HFF-Myc (cell line): Measurements from ENCODE around the gene DNAJC10.
"Not testable (repeated sequence)": the region's sequence is repeated elsewhere in the genome, so short reads cannot be mapped to it uniquely, and the experiment has no call there.

Source experiments
- DNase-seq: peaks from one replicate; pipeline ENCODE4 v3.0.0-alpha.2; 2011; ENCODE audit warnings: low read depth; ENCODE audit errors: extremely low read depth
- H3K4me3 ChIP-seq: replicated peaks from 2 replicates; pipeline ENCODE4 v1.5.1; 2011; ENCODE audit warnings: low read depth, mild to moderate bottlenecking, control low read depth, low read length
- TF ChIP-seq, protein P1 (sequence below): IDR thresholded peaks from 2 replicates; pipeline ENCODE4 v1.5.1; 2012; ENCODE audit warnings: mild to moderate bottlenecking, low read depth, low read length, control low read depth; ENCODE audit errors: missing control alignments

The DNAJC10 gene

DNA sequence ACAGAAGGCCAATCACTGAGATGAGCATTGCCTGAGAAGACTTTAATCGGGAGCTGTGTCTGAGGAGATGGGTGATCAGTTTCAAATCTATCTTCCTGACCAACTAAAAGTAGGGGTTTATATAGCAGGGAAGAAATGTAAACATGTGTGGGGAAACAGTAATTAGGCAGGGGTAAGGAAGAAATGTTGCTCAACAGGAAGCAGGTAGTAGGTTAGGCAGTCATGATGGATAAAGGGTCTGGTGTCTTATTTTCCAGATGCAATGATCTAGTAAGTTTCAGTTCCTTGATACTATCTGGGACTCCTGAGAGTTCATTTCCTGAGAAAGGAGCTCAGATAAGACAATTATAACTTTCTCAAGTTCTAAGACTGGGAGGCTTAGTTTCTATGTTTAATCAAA, 33.8 kb upstream of the DNAJC10 start:
- TF ChIP-seq, protein P1, sequence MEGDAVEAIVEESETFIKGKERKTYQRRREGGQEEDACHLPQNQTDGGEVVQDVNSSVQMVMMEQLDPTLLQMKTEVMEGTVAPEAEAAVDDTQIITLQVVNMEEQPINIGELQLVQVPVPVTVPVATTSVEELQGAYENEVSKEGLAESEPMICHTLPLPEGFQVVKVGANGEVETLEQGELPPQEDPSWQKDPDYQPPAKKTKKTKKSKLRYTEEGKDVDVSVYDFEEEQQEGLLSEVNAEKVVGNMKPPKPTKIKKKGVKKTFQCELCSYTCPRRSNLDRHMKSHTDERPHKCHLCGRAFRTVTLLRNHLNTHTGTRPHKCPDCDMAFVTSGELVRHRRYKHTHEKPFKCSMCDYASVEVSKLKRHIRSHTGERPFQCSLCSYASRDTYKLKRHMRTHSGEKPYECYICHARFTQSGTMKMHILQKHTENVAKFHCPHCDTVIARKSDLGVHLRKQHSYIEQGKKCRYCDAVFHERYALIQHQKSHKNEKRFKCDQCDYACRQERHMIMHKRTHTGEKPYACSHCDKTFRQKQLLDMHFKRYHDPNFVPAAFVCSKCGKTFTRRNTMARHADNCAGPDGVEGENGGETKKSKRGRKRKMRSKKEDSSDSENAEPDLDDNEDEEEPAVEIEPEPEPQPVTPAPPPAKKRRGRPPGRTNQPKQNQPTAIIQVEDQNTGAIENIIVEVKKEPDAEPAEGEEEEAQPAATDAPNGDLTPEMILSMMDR: no peak
- no peak overlapping the region for H3K4me3 ChIP-seq
- DNase-seq: no peak

DNA sequence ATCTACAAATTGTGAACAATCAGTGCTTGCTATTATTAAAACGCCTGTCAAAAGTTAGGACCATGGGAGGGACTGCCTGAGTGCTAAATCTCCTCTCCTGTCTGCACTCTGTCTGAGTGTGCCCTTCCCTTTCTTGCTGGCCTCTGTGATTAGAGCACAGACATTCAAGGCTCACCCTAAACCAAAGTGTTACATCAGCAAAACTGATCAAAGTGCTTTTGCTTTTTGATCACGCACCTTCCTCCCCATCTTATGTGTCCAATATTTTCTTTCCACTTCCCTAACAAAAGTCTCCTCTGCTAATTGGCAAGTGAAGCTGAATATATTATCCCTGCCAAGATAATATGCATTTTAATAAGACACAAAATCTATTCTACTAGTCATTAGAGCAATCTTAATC, 30.5 kb upstream of the DNAJC10 start:
- TF ChIP-seq, protein P1: no peak
- DNase-seq: no peak
- no peak overlapping the region for H3K4me3 ChIP-seq

DNA sequence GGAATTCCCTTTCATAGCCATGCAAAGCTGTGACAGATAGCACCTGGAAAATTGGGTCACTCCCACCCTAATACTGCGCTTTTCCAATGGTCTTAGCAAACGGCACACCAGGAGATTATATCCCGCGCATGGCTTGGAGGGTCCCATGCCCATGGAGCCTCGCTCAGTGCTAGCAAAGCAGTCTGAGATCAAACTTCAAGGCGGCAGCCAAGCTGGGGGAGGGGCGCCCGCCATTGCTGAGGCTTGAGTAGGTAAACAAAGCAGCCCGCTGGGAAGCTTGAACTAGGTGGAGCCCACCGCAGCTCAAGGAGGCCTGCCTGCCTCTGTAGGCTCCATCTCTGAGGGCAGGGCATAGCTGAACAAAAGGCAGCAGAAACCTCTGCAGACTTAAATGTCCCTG, 29.3 kb upstream of the DNAJC10 start:
- DNase-seq, H3K4me3 ChIP-seq: not testable (repeated sequence)

DNA sequence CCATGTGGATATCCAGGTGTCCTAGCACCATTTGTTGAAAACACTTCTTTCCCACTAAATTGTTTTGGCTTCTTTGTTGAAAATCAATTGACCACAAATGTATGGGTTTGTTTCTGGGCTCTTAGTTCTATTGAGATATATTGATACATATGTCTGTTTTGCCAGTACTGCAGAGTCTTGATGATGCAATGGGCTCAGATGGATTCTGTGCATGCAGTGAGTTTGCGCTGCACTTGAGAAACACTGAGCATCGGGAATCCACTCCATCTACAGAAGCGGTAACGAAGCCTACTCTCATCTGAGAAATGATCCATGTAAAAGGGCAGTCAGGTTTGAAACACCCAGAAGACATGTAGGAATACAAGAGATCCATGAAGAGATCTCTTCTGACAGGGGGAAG, 21.9 kb upstream of the DNAJC10 start:
- no peak for DNase-seq
- no peak overlapping the region for H3K4me3 ChIP-seq
- TF ChIP-seq, protein P1: no peak

DNA sequence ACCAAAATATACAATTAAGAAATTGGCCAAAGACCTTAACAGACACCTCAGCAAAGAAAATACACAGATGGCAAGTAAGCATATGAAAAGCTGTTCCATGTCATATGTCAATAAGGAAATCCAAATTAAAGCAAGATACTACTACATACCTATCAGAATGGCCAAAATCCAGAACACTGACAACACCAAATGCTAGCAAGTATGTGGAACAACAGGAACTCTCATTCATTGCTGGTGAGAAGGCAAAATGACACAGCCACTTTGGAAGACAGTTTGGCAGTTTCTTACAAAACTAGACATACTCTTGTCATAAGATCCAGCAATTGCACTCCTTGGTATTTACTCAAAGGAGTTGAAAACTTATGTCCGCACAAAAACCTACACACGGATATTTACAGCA, 20.3 kb upstream of the DNAJC10 start:
- H3K4me3 ChIP-seq: no peak overlapping the region
- DNase-seq: no peak
- TF ChIP-seq, protein P1: no peak

DNA sequence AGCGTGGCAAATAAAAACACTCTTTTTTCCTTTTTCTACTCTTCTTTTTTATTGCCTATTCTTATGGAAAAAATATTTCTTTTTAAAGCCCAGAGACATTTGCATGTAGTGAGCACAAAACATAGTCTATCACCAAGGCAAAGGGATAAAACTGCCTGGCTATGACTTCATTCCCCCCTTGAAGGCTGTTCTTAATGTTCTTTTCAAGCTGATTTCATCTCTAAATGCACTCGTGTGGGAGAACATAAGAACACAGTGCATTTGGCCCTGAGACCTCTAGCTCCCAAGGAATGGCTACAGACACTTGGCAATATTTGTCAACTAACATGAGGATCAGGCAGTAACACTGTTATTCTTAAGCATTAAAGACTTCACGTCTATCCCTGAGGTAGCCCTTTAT, 17.4 kb upstream of the DNAJC10 start:
- no peak for DNase-seq
- TF ChIP-seq, protein P1: no peak
- H3K4me3 ChIP-seq: no peak overlapping the region

DNA sequence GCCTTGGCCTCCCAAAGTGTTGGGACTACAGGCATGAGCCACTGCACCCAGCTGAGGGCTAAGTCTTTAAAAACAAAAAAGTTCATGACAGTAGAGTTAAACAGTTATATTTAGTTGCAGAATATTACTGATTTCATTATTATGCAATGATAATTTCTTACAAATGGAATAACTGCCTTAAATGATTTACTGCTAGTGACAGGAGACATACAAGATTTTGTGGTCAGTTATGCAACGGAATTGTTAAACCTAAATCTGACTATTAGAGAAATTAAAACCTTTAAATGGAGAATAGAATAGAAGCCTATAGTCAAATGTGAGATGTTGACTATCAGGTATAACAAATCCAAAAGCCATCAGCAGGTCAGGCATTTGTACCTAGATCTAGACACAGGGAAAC, 10.3 kb upstream of the DNAJC10 start:
- TF ChIP-seq, protein P1: no peak
- no peak for DNase-seq
- no peak overlapping the region for H3K4me3 ChIP-seq

DNA sequence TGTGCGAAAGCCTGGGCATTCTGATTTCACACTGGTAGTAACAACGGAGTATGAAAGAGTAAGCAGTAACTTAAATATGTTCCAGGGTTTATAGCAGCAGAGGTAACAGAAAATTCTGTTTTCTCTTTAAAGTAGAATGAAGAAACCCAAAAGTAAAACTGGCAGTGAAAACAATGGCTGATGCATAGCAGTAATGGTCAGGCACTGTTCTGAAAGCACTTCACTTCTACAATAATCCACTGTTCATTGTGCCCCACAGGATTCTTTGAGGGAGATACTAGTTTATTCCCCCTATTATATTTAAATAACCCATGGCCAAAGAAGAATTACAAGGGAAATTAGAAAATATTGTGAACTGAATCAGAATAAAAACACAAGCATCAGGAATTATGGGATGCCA, 9.3 kb upstream of the DNAJC10 start:
- DNase-seq: no peak
- TF ChIP-seq, protein P1: no peak
- no peak overlapping the region for H3K4me3 ChIP-seq
